Measurements from ENCODE around the gene CFAP100.

Gene CFAP100

GRCh38 chr3:126433105-126433430 lies 38.4 kb downstream of the CFAP100 start:
- DNase-seq (ENCODE audit: low read depth) = no peak
- H3K4me3 ChIP-seq (replicated peaks; ENCODE audit: low read depth, low read length) = no peak overlapping the region
- no peak for TF ChIP-seq CTCF (IDR thresholded peaks at IDR 0.05; ENCODE audit: low read length, missing control alignments)

- H3K4me3 ChIP-seq (replicated peaks; ENCODE audit: low read depth, low read length) = no peak overlapping the region
- no peak for TF ChIP-seq CTCF (IDR thresholded peaks at IDR 0.05; ENCODE audit: low read length, missing control alignments)
- no peak for DNase-seq (ENCODE audit: low read depth)
Measured at GRCh38 chr3:126433496-126434263, 39.0 kb downstream of the CFAP100 start.

- no peak for TF ChIP-seq CTCF (IDR thresholded peaks at IDR 0.05; ENCODE audit: low read length, missing control alignments)
- DNase-seq (ENCODE audit: low read depth) = no peak
- H3K4me3 ChIP-seq (replicated peaks; ENCODE audit: low read depth, low read length) = no peak overlapping the region
Measured at GRCh38 chr3:126434264-126434590, 39.5 kb downstream of the CFAP100 start.

- no peak overlapping the region for H3K4me3 ChIP-seq (replicated peaks; ENCODE audit: low read depth, low read length)
- DNase-seq (ENCODE audit: low read depth) = no peak
- no peak for TF ChIP-seq CTCF (IDR thresholded peaks at IDR 0.05; ENCODE audit: low read length, missing control alignments)
Measured at GRCh38 chr3:126434931-126435411, 40.3 kb downstream of the CFAP100 start.

- TF ChIP-seq CTCF (IDR thresholded peaks at IDR 0.05; ENCODE audit: low read length, missing control alignments) = no peak
- no peak overlapping the region for H3K4me3 ChIP-seq (replicated peaks; ENCODE audit: low read depth, low read length)
- no peak for DNase-seq (ENCODE audit: low read depth)
Measured at GRCh38 chr3:126435456-126436315, 41.0 kb downstream of the CFAP100 start.

- no peak for TF ChIP-seq CTCF (IDR thresholded peaks at IDR 0.05; ENCODE audit: low read length, missing control alignments)
- no peak for DNase-seq (ENCODE audit: low read depth)
- no peak overlapping the region for H3K4me3 ChIP-seq (replicated peaks; ENCODE audit: low read depth, low read length)
Measured at GRCh38 chr3:126436826-126437717, 42.4 kb downstream of the CFAP100 start.

All from fibroblast of pulmonary artery (primary cell).